A549 treated with CpdA at 1 μM for 4 hours (cell line): Measurements from ENCODE around the gene NPIPB4. TPM values are rescaled to one million over a fixed set of nuclear protein-coding genes. Genes with fewer than 3 reads are reported as not detected.

Experiments used
- total RNA-seq: library from RNA; stranded (reverse); fragments of 200-300 nt; extraction: Qiagen RNA extraction; gene quantifications from 5 replicates; pipeline ENCODE4 v1.2.3, GENCODE V29; 2022; ENCODE audit warnings: low read depth

Gene NPIPB4
- 23.2 to 32.5 TPM (median 27.1 TPM) in 5 replicates for total RNA-seq

GRCh38 chr16:21857656-21858055 lies at the start of gene NPIPB4:
TSS of gene NPIPB4 (minus strand) at chr16:21857756. CDS start at chr16:21857378, 378 bp downstream.

Other genes starting within 250 kb of the NPIPB4 start
- not detected in 5 replicates for gene IGSF6, start 205.1 kb downstream of the NPIPB4 start, total RNA-seq
- gene OTOA, start 193.8 kb downstream of the NPIPB4 start, total RNA-seq, result 0.05 TPM in 2 of 5 replicates, not detected in the others
- gene UQCRC2, start 95.6 kb upstream of the NPIPB4 start, total RNA-seq, result 148 to 243 TPM (median 162 TPM) in 5 replicates
- gene PDZD9, start 143.4 kb upstream of the NPIPB4 start, total RNA-seq, result not detected in 5 replicates
- 7.6 to 9.3 TPM (median 8.8 TPM) in 5 replicates for gene MOSMO, start 150.4 kb upstream of the NPIPB4 start, total RNA-seq
- 0.08 TPM in 1 of 5 replicates, not detected in the others for gene VWA3A, start 234.8 kb upstream of the NPIPB4 start, total RNA-seq